Endothelial cell of hepatic sinusoid (primary cell): ENCODE data around the gene SPATA18.
"Not testable (repeated sequence)": the region's sequence is repeated elsewhere in the genome, so short reads cannot be mapped to it uniquely, and the experiment has no call there.

ENCODE experiments used
- in situ Hi-C: cut with HindIII; loops from 2 replicates; pipeline ENCODE4 v1.10.0; 2017; ENCODE audit warnings: low sequenced_read_pairs

The SPATA18 gene

DNA sequence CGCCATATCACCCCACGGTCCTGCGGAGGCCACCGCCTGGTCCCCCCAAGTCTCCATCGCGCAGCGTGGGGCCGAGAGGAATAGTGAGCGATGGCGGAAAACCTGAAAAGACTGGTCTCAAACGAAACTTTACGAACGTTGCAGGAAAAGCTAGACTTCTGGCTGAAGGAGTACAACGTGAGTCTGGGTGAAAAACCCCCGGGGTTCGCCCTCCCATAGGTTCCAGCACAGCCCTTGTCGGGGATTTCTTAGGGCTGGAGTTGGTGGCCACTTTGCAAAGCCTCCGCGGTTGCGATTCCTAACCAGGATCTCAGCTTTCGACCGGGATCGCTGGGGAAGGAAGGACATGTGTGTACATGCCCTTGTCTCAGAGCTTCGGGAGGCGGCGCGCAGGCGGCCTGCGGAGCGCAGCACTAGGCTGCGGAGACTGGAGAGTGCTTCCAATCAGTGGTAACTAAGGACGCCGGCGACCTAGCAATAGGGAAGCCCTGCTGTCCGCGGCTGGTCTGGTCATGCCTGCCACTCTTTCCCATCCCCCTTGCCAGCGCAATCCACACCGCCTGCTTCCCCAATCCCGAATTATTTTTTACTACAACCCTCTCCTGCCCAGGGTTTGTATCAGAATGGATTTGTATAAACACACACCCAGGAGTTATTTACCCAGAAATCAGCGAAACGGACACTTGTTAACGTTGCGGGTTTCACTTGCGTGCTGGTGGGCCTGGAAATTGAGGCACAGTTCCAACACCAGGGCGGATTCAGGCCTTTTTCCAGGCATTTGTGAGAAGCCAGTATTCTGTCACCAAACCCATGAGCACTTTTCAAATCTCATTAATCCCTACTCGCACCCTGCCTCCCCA, 741 bp downstream of the SPATA18 start:
- in situ Hi-C loops = no loop called here

DNA sequence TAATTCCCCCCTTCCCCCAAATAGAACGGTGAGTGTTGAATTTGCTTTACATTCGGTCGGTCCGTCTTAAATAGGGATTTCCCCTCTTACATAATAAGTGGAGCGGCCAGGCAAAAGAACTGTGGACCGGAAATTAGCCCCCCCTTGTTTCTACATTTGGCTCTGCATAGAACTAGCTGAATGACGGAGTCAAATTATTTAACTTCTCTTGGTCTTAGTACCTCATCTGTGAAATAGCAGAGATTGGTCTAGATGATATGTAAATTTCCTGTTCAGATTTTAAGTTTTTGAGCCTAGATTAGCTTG, 1.3 kb downstream of the SPATA18 start:
- in situ Hi-C loops = no loop called here

- in situ Hi-C loops = no loop called here
These were observed 3.1 kb downstream of the SPATA18 start for GRCh38 chr4:52054254-52054653.

- in situ Hi-C loops = no loop called here
These were observed 6.1 kb downstream of the SPATA18 start for GRCh38 chr4:52057196-52057595.

GRCh38 chr4:52058275-52058674, 7.2 kb downstream of the SPATA18 start:
- in situ Hi-C loops = no loop called here

GRCh38 chr4:52059372-52059771, 8.3 kb downstream of the SPATA18 start:
- in situ Hi-C loops = no loop called here

DNA sequence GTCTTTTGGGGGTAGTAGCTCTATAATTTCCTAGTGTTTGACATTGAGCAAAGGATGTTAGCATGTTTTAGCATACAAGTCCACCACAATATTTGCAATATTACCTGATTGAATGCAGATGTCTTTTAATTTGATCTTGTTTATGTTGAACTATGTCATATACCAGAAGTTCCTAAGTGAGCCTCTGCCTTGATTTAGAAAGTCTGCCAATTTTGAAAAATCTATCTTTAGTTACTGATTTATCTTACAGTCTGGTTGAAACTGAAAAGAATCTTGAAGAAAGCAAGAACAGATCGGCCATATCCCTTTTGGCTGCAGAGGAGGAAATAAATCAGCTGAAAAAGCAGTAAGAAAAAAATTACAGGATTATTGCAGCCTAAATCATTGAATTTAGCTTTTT, 18.5 kb downstream of the SPATA18 start:
- in situ Hi-C loops = no loop called here

DNA sequence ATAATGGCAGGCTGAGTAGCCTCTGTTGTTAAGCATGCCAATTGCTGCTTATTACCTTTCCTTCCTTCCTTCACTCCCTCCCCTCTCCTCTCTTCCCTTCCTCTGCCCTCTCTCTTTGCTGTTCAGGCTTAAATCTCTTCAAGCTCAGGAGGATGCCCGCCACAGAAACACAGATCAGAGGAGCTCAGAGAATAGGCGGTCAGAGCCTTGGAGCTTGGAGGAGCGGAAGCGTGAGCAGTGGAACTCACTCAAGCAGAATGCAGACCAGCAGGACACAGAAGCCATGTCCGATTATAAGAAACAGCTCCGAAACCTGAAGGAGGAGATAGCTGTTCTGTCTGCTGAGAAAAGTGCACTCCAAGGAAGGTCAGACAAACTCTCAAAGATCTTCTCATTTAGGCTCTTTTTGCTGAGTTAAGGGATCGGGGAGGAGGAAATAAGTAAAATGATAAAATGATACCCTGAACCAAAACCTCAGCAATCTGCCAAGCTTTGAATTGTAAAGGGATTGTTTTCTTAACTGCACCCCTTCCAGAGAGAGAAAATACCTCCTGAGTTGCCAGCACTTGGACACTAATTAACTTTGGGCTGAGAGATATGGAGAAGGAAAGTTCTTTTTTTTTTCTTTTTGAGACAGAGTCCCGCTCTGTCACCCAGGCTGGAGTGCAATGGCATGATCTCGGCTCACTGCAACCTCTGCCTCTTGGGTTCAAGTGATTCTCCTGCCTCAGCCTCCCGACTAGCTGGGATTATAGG, 20.9 kb downstream of the SPATA18 start:
- in situ Hi-C loops = no loop called here

GRCh38 chr4:52076731-52077130, 25.6 kb downstream of the SPATA18 start:
- in situ Hi-C loops = no loop called here

GRCh38 chr4:52079659-52080058, 28.6 kb downstream of the SPATA18 start:
- in situ Hi-C loops = no loop called here

DNA sequence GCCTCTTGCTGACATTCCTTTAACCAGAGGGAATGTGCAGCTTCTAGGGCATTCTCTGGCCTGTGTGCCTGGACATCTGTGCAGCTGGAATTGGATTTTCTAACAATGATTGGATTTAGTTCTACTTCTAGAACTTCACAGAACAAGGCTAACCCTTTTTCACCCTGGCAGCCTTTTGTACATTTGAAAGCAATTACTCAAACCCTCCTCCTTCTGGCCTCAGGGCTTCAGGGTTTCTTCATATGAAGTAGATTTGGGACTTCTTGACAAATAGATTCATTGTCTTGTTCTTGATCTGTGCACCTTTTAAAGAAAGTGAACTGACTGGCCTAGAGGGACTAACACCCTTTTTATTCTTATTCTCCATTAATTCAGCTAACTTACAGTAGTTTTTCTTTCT, 30.1 kb downstream of the SPATA18 start:
- in situ Hi-C loops = no loop called here

DNA sequence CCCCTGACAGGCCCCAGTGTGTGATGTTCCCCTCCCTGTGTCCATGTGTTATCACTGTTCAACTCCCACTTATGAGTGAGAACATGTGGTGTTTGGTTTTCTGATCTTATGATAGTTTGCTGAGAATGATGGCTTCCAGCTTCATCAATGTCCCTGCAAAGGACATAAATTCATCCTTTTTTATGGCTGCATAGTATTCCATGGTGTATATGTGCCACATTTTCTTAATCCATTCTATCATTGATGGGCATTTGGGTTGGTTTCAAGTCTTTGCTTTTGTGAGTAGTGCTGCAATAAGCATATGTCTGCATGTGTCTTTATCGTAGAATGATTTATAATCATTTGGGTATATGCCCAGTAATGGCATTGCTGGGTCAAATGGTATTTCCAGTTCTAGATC, 35.3 kb downstream of the SPATA18 start:
- in situ Hi-C loops = not testable (repeated sequence)

DNA sequence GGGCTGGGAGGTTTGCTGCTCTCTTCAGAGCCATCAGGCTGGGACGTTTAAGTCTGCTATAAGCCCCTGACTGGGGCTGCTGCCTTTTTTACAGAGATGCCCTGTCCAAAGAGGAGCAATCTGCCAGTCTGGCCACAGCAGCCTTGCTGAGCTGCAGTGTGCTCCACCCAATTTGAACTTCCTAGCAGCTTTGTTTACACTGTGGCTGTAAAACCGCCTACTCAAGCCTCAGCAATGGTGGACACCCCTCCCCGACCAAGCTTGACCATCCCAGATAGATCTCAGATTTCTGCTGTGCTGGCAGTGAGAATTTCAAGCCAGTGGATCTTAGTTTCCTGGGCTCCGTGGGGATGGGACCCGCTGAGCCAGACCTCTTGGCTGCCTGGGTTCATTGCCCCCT, 40.7 kb downstream of the SPATA18 start:
- in situ Hi-C loops = no loop called here

- in situ Hi-C loops = no loop called here
These were observed 42.4 kb downstream of the SPATA18 start for GRCh38 chr4:52093466-52093865.

GRCh38 chr4:52094376-52095145, 43.5 kb downstream of the SPATA18 start:
- in situ Hi-C loops = no loop called here

DNA sequence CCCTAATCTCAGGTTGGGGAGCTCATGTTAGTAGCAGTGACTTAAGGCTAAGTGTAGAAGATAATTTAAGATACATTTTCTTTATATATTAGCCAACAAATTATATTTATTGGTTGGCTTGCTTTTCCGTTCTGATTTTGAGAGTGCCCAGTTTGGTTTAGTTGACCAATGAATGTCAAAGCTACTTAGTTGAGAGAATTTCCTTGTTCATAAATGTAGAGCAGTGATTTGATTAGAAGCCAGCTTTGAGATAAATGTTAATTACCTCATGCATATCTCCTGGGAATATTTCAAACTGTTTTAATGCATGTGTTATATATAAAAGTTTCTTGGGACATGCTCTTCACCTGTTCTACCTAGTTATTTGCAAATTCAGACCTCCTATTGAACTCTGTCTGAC, 44.3 kb downstream of the SPATA18 start:
- in situ Hi-C loops = no loop called here

DNA sequence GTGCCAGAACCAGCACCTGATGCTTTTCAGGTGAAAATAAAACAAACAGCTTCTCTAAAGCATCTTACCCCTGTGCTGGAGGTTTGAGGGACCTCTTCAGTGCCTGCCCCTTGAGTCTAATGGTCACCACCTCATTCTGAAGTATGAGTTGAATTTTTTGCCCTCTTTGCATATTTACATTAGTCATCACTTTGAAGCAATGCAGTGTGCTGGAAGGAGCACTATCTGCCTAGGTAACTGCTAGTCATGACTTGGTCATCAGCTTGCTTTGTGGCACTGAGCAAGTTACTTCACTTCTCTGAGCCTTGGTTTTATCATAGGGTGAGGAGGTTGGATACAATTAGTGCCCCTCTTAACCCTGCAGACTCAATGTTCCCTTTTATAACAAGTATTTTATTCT, 44.9 kb downstream of the SPATA18 start:
- in situ Hi-C loops = no loop called here

DNA sequence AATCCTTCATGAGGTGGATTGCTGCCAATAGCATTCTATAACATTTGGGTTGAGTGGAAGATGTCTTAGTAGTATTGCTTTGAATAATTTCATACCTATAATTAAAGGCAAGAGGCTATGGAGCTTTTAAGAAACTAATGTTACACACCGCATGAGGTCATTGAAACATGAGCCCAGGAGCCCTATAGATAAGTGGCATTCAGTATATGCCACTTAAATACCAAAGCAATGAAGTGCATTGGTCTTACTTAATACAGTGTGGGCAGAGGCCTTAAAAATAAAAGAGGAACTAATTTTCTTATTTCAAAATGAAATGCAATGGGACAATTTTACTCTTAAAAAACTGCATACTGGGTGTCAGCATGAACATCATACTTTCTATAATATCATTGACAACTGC, 47.5 kb downstream of the SPATA18 start:
- in situ Hi-C loops = no loop called here

DNA sequence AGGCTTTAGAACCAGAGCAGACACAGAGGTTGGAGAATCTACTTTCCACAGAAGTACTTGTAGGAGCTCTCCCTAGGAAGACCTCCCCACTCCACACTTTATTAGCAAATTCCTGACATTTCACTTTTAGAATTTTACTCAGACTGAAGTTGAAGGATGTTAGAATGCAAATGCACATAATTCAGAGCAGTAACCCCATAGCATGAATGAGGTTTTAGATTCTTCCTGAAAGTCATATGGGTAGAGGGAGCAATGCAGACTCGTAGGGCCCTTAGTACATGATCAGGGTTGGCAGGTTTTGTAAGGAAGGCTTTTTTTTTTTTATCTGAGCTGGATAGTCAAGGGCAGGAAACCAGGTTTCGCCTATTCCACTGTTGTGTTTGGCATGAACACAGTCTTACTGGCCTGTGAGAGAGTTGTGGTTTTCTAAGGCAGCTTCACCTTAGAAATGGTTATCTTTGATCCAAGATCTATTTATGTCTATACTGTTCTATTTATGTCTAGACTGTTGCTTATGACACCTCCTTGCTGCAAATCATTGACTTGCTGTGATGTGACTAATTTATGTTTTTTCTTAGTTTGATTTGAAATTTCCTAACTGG, 48.9 kb downstream of the SPATA18 start:
- in situ Hi-C loops = no loop called here

DNA sequence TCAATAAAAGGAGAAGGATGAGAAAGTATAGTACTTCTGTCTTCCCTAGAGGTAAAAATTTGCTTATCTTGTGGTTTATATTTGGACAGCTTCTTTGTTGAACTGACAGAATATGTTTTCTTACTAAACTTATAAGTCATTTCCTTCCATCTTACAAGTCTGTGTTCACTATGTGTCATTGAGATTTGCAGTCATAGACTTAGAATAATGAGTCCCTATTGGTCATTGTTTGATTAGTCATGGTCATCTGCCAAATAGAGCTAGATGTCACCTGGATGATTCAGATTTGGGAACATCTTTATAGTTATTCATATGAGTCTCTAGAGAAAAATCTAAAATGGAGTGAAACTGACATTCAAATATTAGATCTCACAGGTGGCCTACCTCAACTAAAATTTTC, 51.5 kb downstream of the SPATA18 start:
- in situ Hi-C loops = no loop called here

DNA sequence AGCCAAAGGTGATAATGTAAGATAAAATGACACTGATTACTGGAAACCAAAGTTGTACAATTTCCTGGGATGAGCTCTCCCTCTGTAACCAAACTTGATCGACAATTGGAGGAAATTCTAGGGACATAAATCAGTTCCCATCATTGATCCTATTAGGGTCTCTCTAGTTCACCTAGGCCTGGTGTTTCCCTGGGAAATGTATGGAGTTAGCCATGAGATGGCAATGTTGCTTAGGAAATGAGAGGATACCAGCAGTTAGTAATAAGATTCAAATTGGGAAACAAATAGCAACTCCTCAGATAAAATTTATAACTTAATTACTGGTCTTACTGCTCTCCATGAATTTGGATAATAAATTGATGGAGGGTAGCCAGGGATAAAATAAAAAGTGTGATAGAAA, 52.2 kb downstream of the SPATA18 start:
- in situ Hi-C loops = no loop called here
